MM.1S (cell line): ENCODE measurements around the gene HNRNPK.
A peak's percentile ranks its signal among the peaks of the same experiment; 100 is the strongest.

Source experiments
- DNase-seq: peaks from one replicate; pipeline ENCODE4 v3.0.0-alpha.2; 2015
- H2AFZ ChIP-seq: fragments of 300-600 bp; sonication (generic); 2 replicates; pipeline ENCODE4 v1.6.0; 2016; ENCODE audit warnings: antibody characterized with exemption, low read length
- H3F3A ChIP-seq: fragments of 300-600 bp; sonication (generic); 2 replicates; pipeline ENCODE4 v1.6.1; 2016; ENCODE audit warnings: mild to moderate bottlenecking, antibody characterized with exemption, low read length, moderate library complexity, mixed read lengths; ENCODE audit not compliant: insufficient read depth
- H3K27ac ChIP-seq: fragments of 300-600 bp; sonication (generic); 2 replicates; pipeline ENCODE4 v1.5.1; 2016; ENCODE audit warnings: mild to moderate bottlenecking, low read length
- H3K27me3 ChIP-seq: fragments of 300-600 bp; sonication (generic); replicated peaks from 2 replicates; pipeline ENCODE4 v1.6.0; 2016; ENCODE audit warnings: low read length; ENCODE audit not compliant: insufficient read depth
- H3K36me3 ChIP-seq: fragments of 300-600 bp; sonication (generic); replicated peaks from 2 replicates; pipeline ENCODE4 v1.6.1; 2016; ENCODE audit warnings: mild to moderate bottlenecking, low read length, mixed read lengths; ENCODE audit not compliant: insufficient read depth
- H3K4me1 ChIP-seq: fragments of 300-600 bp; sonication (generic); 2 replicates; pipeline ENCODE4 v1.6.1; 2016; ENCODE audit warnings: low read length, mixed read lengths
- H3K4me2 ChIP-seq: fragments of 300-600 bp; sonication (generic); 2 replicates; pipeline ENCODE4 v1.6.0; 2016; ENCODE audit warnings: low read depth, low read length
- H3K4me3 ChIP-seq: fragments of 300-600 bp; sonication (generic); 2 replicates; pipeline ENCODE4 v1.5.1; 2016; ENCODE audit warnings: low read length, mixed read lengths
- H3K79me2 ChIP-seq: fragments of 300-600 bp; sonication (generic); 2 replicates; pipeline ENCODE4 v1.6.1; 2016; ENCODE audit warnings: mixed run types, low read length, mixed read lengths
- H3K9ac ChIP-seq: fragments of 300-600 bp; sonication (generic); 2 replicates; pipeline ENCODE4 v1.6.1; 2016; ENCODE audit warnings: low read length, mixed read lengths
- H3K9me2 ChIP-seq: fragments of 300-600 bp; sonication (generic); replicated peaks from 2 replicates; pipeline ENCODE4 v1.6.1; 2016; ENCODE audit warnings: mild to moderate bottlenecking, low read length, mixed read lengths; ENCODE audit not compliant: insufficient read depth
- H3K9me3 ChIP-seq: fragments of 300-600 bp; sonication (generic); replicated peaks from 2 replicates; pipeline ENCODE4 v1.6.1; 2016; ENCODE audit warnings: mild to moderate bottlenecking, low read length, mixed read lengths; ENCODE audit not compliant: insufficient read depth
- H4K20me1 ChIP-seq: fragments of 300-600 bp; sonication (generic); 2 replicates; pipeline ENCODE4 v1.6.1; 2016; ENCODE audit warnings: mild to moderate bottlenecking, low read length, moderate library complexity, mixed read lengths; ENCODE audit not compliant: insufficient read depth
- EZH2 ChIP-seq: fragments of 300-600 bp; sonication (generic); optimal IDR thresholded peaks from 2 replicates; pipeline ENCODE3; 2017; ENCODE audit warnings: low read depth, mild to moderate bottlenecking, antibody characterized with exemption, low read length, mixed read lengths
- EZH2phosphoT487 ChIP-seq: fragments of 300-600 bp; sonication (generic); IDR thresholded peaks from 2 replicates; pipeline ENCODE4 v1.6.1; 2018; ENCODE audit warnings: antibody characterized with exemption, low read length
- TF ChIP-seq, protein P1 (sequence below): fragments of 300-600 bp; sonication (generic); IDR thresholded peaks from 2 replicates; pipeline ENCODE4 v1.5.1; 2016; ENCODE audit warnings: antibody characterized with exemption, low read length, mixed read lengths

Gene HNRNPK

DNA sequence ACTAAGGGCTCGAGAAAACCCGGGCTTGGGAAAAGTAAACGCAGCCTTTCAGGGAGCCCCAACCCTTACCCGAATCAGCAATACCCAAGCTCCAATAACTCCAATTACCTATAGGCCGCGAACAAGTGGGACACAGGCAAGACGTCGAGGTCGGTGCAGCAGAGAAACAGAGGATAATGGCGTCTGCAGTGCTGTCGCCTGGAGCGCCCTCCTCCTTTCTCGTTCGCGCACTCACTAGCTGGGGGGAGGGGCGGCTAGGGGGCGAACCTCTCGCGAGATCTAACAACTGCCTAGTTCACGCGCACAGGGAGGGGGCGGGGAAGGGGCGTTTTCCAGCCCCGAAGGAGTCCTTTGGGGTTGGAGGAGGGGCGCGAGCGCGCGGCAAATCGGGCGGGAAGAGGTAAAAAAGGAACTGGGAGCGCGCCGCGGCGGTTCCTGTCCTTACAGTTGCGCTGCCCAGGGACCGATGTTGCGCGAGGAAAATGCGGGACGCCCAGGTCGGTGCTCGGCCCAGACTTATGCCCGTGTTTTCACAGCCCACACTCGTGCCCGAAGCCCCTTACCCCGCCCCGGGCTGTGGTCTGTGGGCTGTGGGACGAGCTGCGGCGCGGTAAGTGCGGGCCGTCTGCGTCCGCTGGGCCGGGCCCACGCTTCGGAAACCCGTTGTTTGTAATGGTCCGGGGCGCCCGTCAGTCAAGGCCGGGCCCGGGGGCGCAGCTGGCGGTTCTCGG is 545 bp upstream of the HNRNPK start, which contains the start of gene RMI1:
Gene RMI1 (plus strand): TSS at position 411 of the 731 bp plus-strand sequence. CDS start 20,182 bp downstream, outside the sequence.
- TF ChIP-seq, protein P1, sequence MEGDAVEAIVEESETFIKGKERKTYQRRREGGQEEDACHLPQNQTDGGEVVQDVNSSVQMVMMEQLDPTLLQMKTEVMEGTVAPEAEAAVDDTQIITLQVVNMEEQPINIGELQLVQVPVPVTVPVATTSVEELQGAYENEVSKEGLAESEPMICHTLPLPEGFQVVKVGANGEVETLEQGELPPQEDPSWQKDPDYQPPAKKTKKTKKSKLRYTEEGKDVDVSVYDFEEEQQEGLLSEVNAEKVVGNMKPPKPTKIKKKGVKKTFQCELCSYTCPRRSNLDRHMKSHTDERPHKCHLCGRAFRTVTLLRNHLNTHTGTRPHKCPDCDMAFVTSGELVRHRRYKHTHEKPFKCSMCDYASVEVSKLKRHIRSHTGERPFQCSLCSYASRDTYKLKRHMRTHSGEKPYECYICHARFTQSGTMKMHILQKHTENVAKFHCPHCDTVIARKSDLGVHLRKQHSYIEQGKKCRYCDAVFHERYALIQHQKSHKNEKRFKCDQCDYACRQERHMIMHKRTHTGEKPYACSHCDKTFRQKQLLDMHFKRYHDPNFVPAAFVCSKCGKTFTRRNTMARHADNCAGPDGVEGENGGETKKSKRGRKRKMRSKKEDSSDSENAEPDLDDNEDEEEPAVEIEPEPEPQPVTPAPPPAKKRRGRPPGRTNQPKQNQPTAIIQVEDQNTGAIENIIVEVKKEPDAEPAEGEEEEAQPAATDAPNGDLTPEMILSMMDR = no peak; the same call in 1 of the 2 replicates
- TF ChIP-seq EZH2phosphoT487 (no peak), EZH2 (no peak)

DNA sequence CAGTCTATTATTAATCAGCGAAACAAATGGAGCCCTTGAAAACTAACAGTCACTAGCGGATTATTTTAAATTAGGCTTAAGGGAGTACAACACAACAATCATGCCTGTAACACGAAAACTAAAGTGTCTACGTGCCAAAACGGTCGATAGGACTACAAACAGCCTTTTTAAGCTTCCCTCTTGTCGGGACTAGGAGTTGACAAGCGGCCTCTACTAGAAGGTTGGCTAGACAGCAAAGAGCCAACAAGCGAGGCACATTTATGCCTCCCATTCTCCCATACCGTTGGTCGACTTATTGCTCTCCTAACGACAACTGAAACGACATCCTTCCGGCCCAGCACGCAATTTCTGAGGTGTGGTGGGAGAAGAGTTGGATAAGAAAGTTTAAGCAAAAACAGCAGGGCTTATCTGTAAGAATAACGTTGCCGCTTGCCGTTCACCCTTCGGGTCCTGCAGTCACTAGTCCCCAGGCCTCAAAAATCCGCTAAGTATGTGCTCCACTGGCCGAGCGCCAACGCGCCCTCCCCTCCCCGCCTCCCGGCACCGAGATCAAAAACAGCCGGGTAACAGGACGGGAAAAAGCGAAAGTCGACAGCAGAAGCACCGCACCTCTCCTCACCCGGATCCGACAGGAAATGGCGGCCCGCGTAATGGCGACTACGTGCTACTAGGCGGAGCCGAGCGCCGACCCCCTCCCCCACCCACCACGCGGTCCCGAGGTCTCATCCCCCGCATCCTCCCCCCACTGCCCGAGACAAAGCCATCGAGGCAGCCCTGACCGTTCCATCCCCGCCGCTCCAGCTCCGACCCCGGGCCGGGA is 813 bp downstream of the HNRNPK start:
- TF ChIP-seq, protein P1 = no peak
- Histone ChIP-seq H3K4me2 (peak overlapping the region; percentile 84), H3K27ac (peak overlapping the region; percentile 97), H3K4me3 (peak overlapping the region; percentile 100), H3K27me3 (no peaks in the 10 kb centered on the region), H3K36me3 (peaks cover 37% of the 10 kb centered on the region), H3K4me1 (peaks cover 17% of the 10 kb centered on the region; the same call in 1 of the 2 replicates), H3K9me3 (no peaks in the 10 kb centered on the region), H3K9me2 (no peaks in the 10 kb centered on the region), H4K20me1 (peaks cover 52% of the 10 kb centered on the region), H3K9ac (peak overlapping the region; percentile 100), H3F3A (peaks cover 40% of the 10 kb centered on the region), H3K79me2 (peaks cover 98% of the 10 kb centered on the region), H2AFZ (peak overlapping the region; percentile 21; the same call in 1 of the 2 replicates)
- DNase-seq = peak; percentile 90

More for the DNA sequence above, 545 bp upstream of the HNRNPK start, which contains the start of gene RMI1:
- Histone ChIP-seq H3K4me1 (peaks cover 17% of the 10 kb centered on the region; the same call in 1 of the 2 replicates), H3K27me3 (no peaks in the 10 kb centered on the region), H3K9me3 (no peaks in the 10 kb centered on the region), H3K4me2 (peak within 1 kb of the TSS; percentile 87), H3F3A (peaks cover 27% of the 10 kb centered on the region), H4K20me1 (peaks cover 43% of the 10 kb centered on the region), H3K9me2 (no peaks in the 10 kb centered on the region), H3K9ac (peak within 1 kb of the TSS; percentile 100), H3K27ac (peak within 1 kb of the TSS; percentile 97), H2AFZ (peak within 1 kb of the TSS; percentile 96), H3K36me3 (peaks cover 23% of the 10 kb centered on the region), H3K4me3 (peak within 1 kb of the TSS; percentile 100), H3K79me2 (peaks cover 98% of the 10 kb centered on the region)
- DNase-seq = peak; percentile 99

DNA sequence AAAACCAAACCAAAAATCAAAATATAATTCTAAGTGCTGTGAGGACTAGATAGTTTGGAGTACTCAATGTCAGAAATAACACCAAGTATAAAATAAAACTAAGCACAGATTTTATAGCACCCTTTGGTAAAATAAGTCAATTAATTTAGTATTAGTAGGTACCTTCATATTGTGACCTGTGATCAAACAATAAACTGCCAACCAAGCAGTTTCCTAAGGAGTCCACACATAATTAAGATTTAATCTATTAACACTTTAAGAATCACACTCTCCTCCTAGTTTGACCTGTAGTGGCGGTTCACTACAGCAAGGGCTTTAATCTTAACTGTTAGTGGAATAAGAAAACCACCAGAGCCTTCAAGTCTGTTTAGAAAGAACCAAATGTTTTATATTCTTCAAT is 2.8 kb downstream of the HNRNPK start:
- Histone ChIP-seq H3K4me2 (peak overlapping the region; percentile 84; the same call in 1 of the 2 replicates), H3F3A (peaks cover 50% of the 10 kb centered on the region), H4K20me1 (peaks cover 69% of the 10 kb centered on the region), H3K9me2 (no peaks in the 10 kb centered on the region), H3K36me3 (peaks cover 55% of the 10 kb centered on the region), H3K79me2 (peaks cover 96% of the 10 kb centered on the region), H3K9me3 (no peaks in the 10 kb centered on the region), H3K27me3 (no peaks in the 10 kb centered on the region), H3K27ac (no peak overlapping the region), H3K4me1 (peaks cover 17% of the 10 kb centered on the region; the same call in 1 of the 2 replicates), H2AFZ (no peak overlapping the region), H3K4me3 (no peak overlapping the region), H3K9ac (no peak overlapping the region)
- no peak for DNase-seq
- no peak for TF ChIP-seq EZH2
- TF ChIP-seq EZH2phosphoT487 = no peak
- TF ChIP-seq, protein P1 = no peak
